Measurements from ENCODE around the gene PPP1R3F. TPM values are rescaled to one million over a fixed set of nuclear protein-coding genes. Genes with fewer than 3 reads are reported as not detected.

PPP1R3F gene
- total and polyA plus RNA-seq, 9 of the 15 experiments (the other 6 are each of a cell fraction or from before 2014, with no cell fraction given): 0.03 to 0.91 (median 0.43) TPM; not detected in 1

DNA sequence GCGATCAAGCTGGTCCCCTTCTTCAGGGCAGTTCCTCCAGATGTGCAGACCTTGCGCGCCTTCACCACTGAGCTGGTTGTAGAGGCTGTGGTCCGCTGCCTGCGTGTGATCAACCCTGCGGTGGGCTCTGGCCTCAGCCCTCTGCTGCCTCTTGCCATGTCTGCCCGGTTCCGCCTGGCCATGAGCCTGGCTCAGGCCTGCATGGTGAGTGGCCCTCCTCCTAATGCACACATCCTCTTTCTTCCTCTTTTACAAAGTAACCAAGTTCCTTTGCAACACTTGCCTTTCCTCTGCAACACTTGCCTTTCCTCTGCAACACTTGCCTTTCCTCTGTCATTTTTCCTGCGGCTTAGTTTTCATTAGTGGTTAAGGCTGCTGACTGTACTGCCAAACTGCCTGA, 32.5 kb upstream of the PPP1R3F start:
- Histone ChIP-seq H3K27ac (ENCODE audit: extremely low read depth, low read depth, low read length) (peak overlapping the region; percentile 49; the same call in 1 of the 3 replicates), H4K20me1 (replicated peaks; ENCODE audit: control insufficient read depth, insufficient read depth, low read length) (no peaks in the 10 kb centered on the region), H3K9me1 (ENCODE audit: control insufficient read depth, insufficient read depth, low read length) (no peaks in the 10 kb centered on the region), H3K79me2 (ENCODE audit: control insufficient read depth, insufficient read depth, low read length) (peaks cover 23% of the 10 kb centered on the region), H3K4me2 (ENCODE audit: insufficient read depth, low read length) (peak overlapping the region; percentile 74), H2AFZ (ENCODE audit: low read depth, low read length) (no peak overlapping the region), H3K36me3 (ENCODE audit: control insufficient read depth, insufficient read depth, low read length) (peaks cover 11% of the 10 kb centered on the region; the same call in 2 of the 3 replicates), H3K4me1 (replicated peaks in 1 of 2; ENCODE audit: control insufficient read depth in 2 of 2, insufficient read depth in 2 of 2, low read length in 2 of 2) (peaks cover 17 to 30% of the 10 kb centered on the region in 2 experiments; a peak in 4 of 5 replicates), H3K27me3 (ENCODE audit: control insufficient read depth in 2 of 2, insufficient read depth in 2 of 2, low read length in 2 of 2) (no peaks in the 10 kb centered on the region), H3K9ac (ENCODE audit: insufficient read depth in 1 of 2, low read depth in 2 of 2, low read length in 2 of 2) (peak overlapping the region; percentile 54 to 82), H3K4me3 (no peak overlapping the region), H3K9me3 (replicated peaks; ENCODE audit: control insufficient read depth, insufficient read depth, low read depth, low read length) (no peaks in the 10 kb centered on the region)
- ATAC-seq: peak; percentile 3; the same call in 1 of the 3 replicates
- 67% methylated on average over 6 of the region's 9 CpGs for WGBS (ENCODE audit: insufficient coverage, low coverage, missing lambda C conversion rate)
- in situ Hi-C loops (cut with MboI): no loop called here
- no peak for FAIRE-seq
- ChIA-PET POLR2A (no interaction called here), CTCF (ENCODE audit: low intra/inter-chr PET ratio) (no interaction called here)
- no TSS peak for BruUV-seq (replicated peaks)
- DNase-seq (ENCODE audit: extremely low read depth in 1 of 4, low spot score in 3 of 4): no peak
- intact Hi-C loops (cut with micrococcal nuclease): no loop called here
- TF ChIP-seq CEBPG (CRISPR knock-in tag; IDR thresholded peaks at IDR 0.05) (peak; percentile 97), CEBPG (tag; conservative IDR thresholded peaks at IDR 0.05 in 1 of 2, IDR thresholded peaks at IDR 0.05 in 1 of 2) (peak in 1 of 2 experiments; percentile 69; a peak in 2 of 4 replicates), NCOA2 (IDR thresholded peaks at IDR 0.05; ENCODE audit: partially characterized antibody in 2 of 2) (no peak), SPI1 (IDR thresholded peaks at IDR 0.05; ENCODE audit: borderline replicate concordance, low read depth, low read length) (0 out of 2 replicates have a peak, but pooled peaks have one; percentile 9), RBFOX2 (IDR thresholded peaks at IDR 0.05; ENCODE audit: low read depth, low read length) (peak; percentile 53; the same call in 1 of the 2 replicates), POLR2G (IDR thresholded peaks at IDR 0.05; ENCODE audit: low read depth, low read length) (peak; percentile 27; the same call in 1 of the 2 replicates), KAT2B (IDR thresholded peaks at IDR 0.05; ENCODE audit: low read depth, low read length) (no peak)
- TF ChIP-seq, protein P1, sequence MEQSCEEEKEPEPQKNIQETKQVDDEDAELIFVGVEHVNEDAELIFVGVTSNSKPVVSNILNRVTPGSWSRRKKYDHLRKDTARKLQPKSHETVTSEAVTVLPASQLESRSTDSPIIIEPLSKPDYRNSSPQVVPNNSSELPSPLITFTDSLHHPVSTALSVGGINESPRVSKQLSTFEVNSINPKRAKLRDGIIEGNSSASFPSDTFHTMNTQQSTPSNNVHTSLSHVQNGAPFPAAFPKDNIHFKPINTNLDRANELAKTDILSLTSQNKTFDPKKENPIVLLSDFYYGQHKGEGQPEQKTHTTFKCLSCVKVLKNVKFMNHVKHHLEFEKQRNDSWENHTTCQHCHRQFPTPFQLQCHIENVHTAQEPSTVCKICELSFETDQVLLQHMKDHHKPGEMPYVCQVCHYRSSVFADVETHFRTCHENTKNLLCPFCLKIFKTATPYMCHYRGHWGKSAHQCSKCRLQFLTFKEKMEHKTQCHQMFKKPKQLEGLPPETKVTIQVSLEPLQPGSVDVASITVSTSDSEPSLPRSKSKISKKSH (CRISPR knock-in tag; IDR thresholded peaks at IDR 0.05): no peak
- TF ChIP-seq, protein P2, sequence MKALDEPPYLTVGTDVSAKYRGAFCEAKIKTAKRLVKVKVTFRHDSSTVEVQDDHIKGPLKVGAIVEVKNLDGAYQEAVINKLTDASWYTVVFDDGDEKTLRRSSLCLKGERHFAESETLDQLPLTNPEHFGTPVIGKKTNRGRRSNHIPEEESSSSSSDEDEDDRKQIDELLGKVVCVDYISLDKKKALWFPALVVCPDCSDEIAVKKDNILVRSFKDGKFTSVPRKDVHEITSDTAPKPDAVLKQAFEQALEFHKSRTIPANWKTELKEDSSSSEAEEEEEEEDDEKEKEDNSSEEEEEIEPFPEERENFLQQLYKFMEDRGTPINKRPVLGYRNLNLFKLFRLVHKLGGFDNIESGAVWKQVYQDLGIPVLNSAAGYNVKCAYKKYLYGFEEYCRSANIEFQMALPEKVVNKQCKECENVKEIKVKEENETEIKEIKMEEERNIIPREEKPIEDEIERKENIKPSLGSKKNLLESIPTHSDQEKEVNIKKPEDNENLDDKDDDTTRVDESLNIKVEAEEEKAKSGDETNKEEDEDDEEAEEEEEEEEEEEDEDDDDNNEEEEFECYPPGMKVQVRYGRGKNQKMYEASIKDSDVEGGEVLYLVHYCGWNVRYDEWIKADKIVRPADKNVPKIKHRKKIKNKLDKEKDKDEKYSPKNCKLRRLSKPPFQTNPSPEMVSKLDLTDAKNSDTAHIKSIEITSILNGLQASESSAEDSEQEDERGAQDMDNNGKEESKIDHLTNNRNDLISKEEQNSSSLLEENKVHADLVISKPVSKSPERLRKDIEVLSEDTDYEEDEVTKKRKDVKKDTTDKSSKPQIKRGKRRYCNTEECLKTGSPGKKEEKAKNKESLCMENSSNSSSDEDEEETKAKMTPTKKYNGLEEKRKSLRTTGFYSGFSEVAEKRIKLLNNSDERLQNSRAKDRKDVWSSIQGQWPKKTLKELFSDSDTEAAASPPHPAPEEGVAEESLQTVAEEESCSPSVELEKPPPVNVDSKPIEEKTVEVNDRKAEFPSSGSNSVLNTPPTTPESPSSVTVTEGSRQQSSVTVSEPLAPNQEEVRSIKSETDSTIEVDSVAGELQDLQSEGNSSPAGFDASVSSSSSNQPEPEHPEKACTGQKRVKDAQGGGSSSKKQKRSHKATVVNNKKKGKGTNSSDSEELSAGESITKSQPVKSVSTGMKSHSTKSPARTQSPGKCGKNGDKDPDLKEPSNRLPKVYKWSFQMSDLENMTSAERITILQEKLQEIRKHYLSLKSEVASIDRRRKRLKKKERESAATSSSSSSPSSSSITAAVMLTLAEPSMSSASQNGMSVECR (CRISPR knock-in tag; IDR thresholded peaks at IDR 0.05): no peak

All from K562 (cell line).